Endodermal cell (in vitro differentiated cells): ENCODE data around the gene COX19. TPM values are rescaled to one million over a fixed set of nuclear protein-coding genes. Genes with fewer than 3 reads are reported as not detected.

Experiments
- DNase-seq: peaks from one replicate; pipeline ENCODE4 v3.0.0-alpha.2; 2017
- H3K27ac ChIP-seq: 2 replicates; pipeline ENCODE4 v1.5.1; 2013; ENCODE audit warnings: mild to moderate bottlenecking, low read depth, low read length, moderate library complexity
- H3K27me3 ChIP-seq: 2 replicates; pipeline ENCODE4 v1.6.1; 2013; ENCODE audit warnings: mild to moderate bottlenecking, low read length, moderate library complexity; ENCODE audit not compliant: insufficient read depth, control insufficient read depth, poor library complexity, severe bottlenecking
- H3K36me3 ChIP-seq: 2 replicates; pipeline ENCODE4 v1.7.0; 2013; ENCODE audit warnings: mild to moderate bottlenecking, low read length, moderate library complexity; ENCODE audit not compliant: control insufficient read depth, insufficient read depth
- H3K4me1 ChIP-seq: one replicate; pipeline ENCODE4 v1.7.0; 2013; ENCODE audit warnings: low read length; ENCODE audit not compliant: control insufficient read depth, insufficient read depth
- H3K4me3 ChIP-seq: 2 replicates; pipeline ENCODE4 v1.5.1; 2013; ENCODE audit warnings: mild to moderate bottlenecking, low read length, moderate library complexity
- H3K9ac ChIP-seq: 2 replicates; pipeline ENCODE4 v1.6.1; 2013; ENCODE audit warnings: mild to moderate bottlenecking, low read length, moderate library complexity; ENCODE audit not compliant: poor library complexity, severe bottlenecking; ENCODE audit errors: extremely low read depth
- H3K9me3 ChIP-seq: 2 replicates; pipeline ENCODE4 v1.6.1; 2013; ENCODE audit warnings: mild to moderate bottlenecking, low read length, moderate library complexity; ENCODE audit not compliant: control insufficient read depth
- H3K27ac Mint-ChIP-seq: 2 replicates; pipeline ENCODE4 v1.8.0; 2020; ENCODE audit warnings: mixed read lengths
- H3K27me3 Mint-ChIP-seq: 2 replicates; pipeline ENCODE4 v1.8.0; 2021; ENCODE audit warnings: mild to moderate bottlenecking, mixed read lengths; ENCODE audit not compliant: insufficient read depth
- H3K36me3 Mint-ChIP-seq: 2 replicates; pipeline ENCODE4 v1.8.0; 2020; ENCODE audit warnings: low read depth, mixed read lengths
- H3K4me1 Mint-ChIP-seq: 2 replicates; pipeline ENCODE4 v1.8.0; 2020; ENCODE audit warnings: mixed read lengths
- H3K4me3 Mint-ChIP-seq: 2 replicates; pipeline ENCODE4 v1.8.0; 2020; ENCODE audit warnings: mild to moderate bottlenecking, moderate library complexity, mixed read lengths
- H3K9me3 Mint-ChIP-seq: 2 replicates; pipeline ENCODE4 v1.8.0; 2020; ENCODE audit warnings: mild to moderate bottlenecking, mixed read lengths
- WGBS, 2 experiments: methylation state at CpG; one replicate each; pipeline versions ENCODE4 v1.1.5 to v1.1.7; 2013; ENCODE audit warnings: missing lambda C conversion rate in 2 of 2, mixed read lengths in 1 of 2; ENCODE audit not compliant: insufficient coverage in 1 of 2, insufficient read length in 1 of 2; 5-methylcytosine and 5-hydroxymethylcytosine counted together
- total RNA-seq, 2 donors: library from RNA; stranded (reverse); fragmentation: NEBNext Ultra II Directional in 1 of 2; extraction: Animal tissue kit (Norgen Biotek cat#: 25700) in 1 of 2; gene quantifications; 2 replicates in 1 of 2; 3 replicates in 1 of 2; pipeline ENCODE4 v1.2.1, GENCODE V29; 2021
- TF ChIP-seq, protein P1 (sequence below): fragments of 200-600 bp; sonication (generic); conservative IDR thresholded peaks from 2 replicates; pipeline ENCODE4 v1.5.0; 2021; ENCODE audit warnings: antibody characterized with exemption, mild to moderate bottlenecking

Gene COX19
- total RNA-seq, 2 donors from 2014 or later = 15.0 to 18.5 TPM

DNA sequence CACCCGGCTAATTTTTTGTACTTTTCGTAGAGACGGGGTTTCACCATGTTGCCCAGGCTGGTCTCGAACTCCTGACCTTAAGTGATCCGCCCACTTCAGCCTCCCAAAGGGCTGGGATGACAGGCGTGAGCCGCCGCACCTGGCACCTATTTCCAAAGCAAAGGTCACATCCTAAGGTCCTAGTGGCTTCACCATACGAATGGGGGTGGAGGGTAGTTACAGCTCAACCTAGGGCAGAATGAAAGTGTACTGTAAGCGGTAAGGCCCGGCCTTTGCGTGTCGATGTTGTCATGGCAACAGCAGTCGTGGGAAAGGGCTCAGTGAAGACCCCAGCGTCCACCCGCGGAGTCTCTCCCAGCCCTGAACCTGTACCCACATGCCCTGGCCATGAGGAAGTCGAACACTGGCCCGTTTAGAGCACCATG lies 1.6 kb upstream of the COX19 start:
- Histone ChIP-seq H3K36me3 (peaks cover 16% of the 10 kb centered on the region), H3K4me1 (peaks cover 4% of the 10 kb centered on the region), H3K4me3 (no peak overlapping the region), H3K9me3 (no peaks in the 10 kb centered on the region), H3K27ac (peak overlapping the region; percentile 93), H3K27me3 (no peaks in the 10 kb centered on the region), H3K9ac (no peak overlapping the region)
- Mint-ChIP-seq H3K36me3 (peaks cover 8% of the 10 kb centered on the region), H3K4me1 (peaks cover 15% of the 10 kb centered on the region), H3K4me3 (no peak overlapping the region), H3K27ac (peak overlapping the region; percentile 19), H3K9me3 (no peaks in the 10 kb centered on the region), H3K27me3 (no peaks in the 10 kb centered on the region)
- DNase-seq = no peak
- TF ChIP-seq, protein P1, sequence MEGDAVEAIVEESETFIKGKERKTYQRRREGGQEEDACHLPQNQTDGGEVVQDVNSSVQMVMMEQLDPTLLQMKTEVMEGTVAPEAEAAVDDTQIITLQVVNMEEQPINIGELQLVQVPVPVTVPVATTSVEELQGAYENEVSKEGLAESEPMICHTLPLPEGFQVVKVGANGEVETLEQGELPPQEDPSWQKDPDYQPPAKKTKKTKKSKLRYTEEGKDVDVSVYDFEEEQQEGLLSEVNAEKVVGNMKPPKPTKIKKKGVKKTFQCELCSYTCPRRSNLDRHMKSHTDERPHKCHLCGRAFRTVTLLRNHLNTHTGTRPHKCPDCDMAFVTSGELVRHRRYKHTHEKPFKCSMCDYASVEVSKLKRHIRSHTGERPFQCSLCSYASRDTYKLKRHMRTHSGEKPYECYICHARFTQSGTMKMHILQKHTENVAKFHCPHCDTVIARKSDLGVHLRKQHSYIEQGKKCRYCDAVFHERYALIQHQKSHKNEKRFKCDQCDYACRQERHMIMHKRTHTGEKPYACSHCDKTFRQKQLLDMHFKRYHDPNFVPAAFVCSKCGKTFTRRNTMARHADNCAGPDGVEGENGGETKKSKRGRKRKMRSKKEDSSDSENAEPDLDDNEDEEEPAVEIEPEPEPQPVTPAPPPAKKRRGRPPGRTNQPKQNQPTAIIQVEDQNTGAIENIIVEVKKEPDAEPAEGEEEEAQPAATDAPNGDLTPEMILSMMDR = no peak
- WGBS, 2 experiments = 91 to 92% methylated on average over 19 of the region's 19 CpGs

DNA sequence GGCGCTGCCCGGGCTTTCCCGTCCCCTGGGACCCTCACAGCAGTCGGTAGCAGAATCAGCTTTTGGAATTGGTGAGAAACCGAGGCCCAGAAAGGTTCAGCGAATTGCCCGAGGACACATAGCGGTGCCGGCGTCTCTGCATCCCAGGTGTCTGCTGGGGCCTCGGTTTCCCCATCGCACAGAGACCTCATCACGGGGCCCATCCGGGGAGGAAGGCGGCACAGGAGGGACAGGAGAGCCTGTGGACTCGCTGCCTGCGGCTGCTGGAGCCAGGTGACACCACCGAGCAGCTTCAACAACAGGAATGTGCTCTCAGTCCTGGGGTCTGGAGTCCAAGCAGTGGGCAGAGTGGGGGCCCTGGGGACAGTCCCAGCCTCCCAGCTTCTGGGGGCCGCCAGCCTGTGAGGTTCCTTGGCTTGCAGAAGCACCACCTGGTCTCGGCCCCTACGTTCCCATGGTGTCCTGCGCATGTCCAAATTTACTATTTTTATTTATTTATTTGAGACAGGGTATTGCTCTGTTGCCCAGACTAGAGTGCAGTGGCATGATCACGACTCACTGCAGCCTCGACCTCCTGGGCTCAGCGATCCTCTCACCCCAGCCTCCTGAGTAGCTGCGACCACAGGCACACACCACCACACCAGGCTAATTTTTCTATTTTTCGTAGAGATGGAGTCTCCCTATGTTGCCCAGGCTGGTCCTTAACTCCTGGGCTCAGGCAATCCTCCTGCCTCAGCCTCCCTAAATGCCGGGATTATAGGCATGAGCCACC lies 539 bp upstream of the COX19 start:
- H3K4me1 ChIP-seq = peaks cover 4% of the 10 kb centered on the region
- Mint-ChIP-seq H3K36me3 (peaks cover 14% of the 10 kb centered on the region), H3K27me3 (no peaks in the 10 kb centered on the region), H3K4me3 (peak overlapping the region; percentile 86), H3K4me1 (peaks cover 18% of the 10 kb centered on the region), H3K9me3 (no peaks in the 10 kb centered on the region), H3K27ac (no peak overlapping the region)
- H3K27me3 ChIP-seq = no peaks in the 10 kb centered on the region
- no peaks in the 10 kb centered on the region for H3K9me3 ChIP-seq
- TF ChIP-seq, protein P1 = no peak
- no peak overlapping the region for H3K27ac ChIP-seq
- peak overlapping the region; percentile 70 for H3K4me3 ChIP-seq
- WGBS, 2 experiments = 61 to 70% methylated on average over 19 to 28 of the region's 28 CpGs
- H3K36me3 ChIP-seq = peaks cover 23% of the 10 kb centered on the region
- no peak overlapping the region for H3K9ac ChIP-seq
- no peak for DNase-seq

DNA sequence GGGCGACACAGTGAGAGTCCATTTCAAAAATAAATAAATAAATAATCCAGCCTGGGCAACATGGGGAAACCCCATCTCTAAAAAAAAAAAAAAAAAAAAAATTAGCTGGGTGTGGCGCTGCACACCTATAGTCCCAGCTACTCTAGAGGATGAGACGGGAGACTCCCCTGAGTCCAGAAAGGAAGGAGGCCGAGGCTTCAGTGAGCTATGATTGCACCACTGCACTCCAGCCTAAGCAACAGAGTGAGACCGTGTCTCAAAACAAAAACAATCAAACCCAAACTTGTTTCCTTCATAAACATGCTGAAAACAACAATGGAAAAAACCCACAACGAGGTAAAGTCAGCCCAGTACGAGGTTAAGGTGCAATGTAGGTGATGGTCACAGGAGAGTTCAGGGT lies 1.2 kb downstream of the COX19 start:
- TF ChIP-seq, protein P1 = no peak
- Histone ChIP-seq H3K27me3 (no peaks in the 10 kb centered on the region), H3K36me3 (peaks cover 28% of the 10 kb centered on the region), H3K27ac (no peak overlapping the region), H3K4me3 (peak overlapping the region; percentile 89), H3K9me3 (no peaks in the 10 kb centered on the region), H3K9ac (peak overlapping the region; percentile 80), H3K4me1 (peaks cover 4% of the 10 kb centered on the region)
- no peak for DNase-seq
- Mint-ChIP-seq H3K27ac (peak overlapping the region; percentile 83), H3K9me3 (no peaks in the 10 kb centered on the region), H3K36me3 (peaks cover 22% of the 10 kb centered on the region), H3K27me3 (no peaks in the 10 kb centered on the region), H3K4me1 (peaks cover 19% of the 10 kb centered on the region), H3K4me3 (peak overlapping the region; percentile 86)
- WGBS, 2 experiments = 74 to 80% methylated on average over 1 to 7 of the region's 7 CpGs
